ENCODE data around the gene BOD1L1.

BOD1L1 gene

DNA sequence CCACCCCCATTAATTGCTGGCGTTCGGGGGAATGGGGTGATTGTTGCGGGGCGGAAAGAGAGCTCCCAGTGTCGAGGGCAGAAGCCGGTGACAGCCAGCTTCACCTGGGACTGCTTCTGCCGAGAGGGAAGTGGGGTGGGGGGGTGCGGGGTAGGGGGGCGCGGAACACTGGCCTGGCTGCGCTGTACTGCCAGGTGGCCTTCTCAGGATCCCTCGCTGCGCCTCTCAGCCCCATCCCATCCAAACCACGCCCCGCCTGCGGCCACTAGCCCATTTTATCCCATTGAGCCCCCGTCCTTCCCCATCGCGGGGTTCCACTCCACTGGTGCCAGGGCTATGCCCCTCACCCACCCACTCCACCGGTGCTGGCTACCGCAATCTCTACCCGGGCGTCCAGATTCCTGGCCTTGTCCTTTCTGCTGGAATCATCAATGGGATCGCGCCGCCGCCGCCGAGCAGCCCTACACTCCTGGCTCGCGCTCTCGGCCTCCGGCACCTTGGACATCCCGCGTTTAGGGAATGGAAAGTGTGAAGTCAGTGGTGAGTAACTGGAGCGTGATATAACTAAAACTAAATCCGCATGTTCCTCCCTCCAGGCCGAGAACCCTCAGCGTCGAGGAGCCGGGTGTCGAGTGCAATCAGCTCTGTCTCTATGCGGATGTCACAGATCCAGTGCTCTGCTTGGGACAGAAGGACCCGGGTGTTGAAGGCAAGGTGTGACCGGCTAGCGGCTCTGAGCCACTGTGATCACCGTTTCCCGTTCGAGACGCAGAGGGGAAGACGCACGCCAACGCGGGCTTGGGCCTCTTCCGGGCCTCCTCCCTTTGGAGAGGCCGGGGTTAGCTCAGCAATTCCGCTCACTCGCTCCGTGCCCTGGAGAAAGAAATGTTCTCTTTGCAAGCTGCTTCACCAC lies 103.7 kb downstream of the BOD1L1 start:
- no peak for DNase-seq

DNA sequence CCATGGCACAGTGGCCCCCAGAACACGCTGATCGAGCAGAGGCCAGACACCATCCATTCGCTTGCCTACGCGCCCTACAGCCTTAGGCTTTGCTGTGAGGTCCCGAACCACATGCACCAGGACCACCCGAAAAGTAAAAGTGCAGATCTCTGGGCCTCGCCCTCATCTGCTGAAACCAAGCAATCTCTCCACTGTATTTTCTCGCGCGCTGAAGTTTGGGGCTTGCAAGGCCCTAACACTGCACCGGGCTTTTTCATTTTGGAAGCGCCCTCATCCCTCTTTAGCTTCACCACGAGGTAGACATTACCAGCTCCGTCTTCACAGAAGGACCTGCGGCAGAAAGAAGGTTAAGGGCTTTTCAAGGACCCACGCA lies 104.4 kb downstream of the BOD1L1 start:
- DNase-seq = no peak

DNA sequence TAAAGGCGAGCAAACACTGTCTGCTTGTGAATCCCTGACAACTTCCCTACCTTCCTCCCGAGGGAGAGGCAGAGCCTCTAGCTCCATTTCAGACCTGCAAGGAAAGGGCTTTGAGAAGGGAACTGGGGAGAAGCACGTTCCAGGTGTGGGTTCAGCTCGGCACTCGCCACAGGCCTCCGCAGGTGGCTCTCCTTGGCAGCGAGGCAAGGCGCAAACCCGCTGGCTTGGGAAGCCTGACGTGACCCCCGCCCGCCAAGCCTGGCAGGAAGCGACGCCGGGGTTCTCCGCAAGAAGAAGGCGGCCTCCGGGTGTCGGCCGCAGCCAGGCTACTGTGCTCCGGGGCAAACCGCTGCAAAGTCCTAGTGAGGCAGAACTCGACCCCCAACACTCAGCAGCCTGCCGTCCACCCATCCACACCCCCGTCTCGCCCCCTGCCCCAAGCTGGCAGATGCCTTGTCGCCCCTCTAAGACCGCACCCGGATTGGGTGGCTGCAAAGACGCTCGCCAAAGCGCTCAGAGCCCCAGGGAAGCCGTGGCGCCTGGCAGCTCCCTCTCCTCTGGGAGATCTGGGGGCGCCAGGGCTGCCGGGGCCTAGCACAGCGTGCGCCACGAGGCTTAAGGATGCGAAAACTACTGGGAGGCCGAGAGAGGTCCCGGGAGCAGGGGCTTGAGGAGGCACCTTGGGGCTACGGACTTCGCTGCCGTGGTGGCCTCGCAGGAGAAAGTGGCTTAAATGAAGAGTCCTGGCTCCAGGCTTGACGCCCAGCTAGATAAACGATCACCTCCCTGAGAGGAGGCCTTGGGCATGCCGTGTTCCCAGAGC lies 105.0 kb downstream of the BOD1L1 start:
- no peak for DNase-seq

- no peak for DNase-seq
Measured at GRCh38 chr4:13521047-13521446, 106.5 kb downstream of the BOD1L1 start.

All from CD4-positive, alpha-beta T cell treated with Interleukin-21 for 1 hour (primary cell).